Motor neuron (in vitro differentiated cells): ENCODE data around the gene ACYP1. TPM values are rescaled to one million over a fixed set of nuclear protein-coding genes. Genes with fewer than 3 reads are reported as not detected.

Experiments used
- ATAC-seq, 8 experiments: fragments of 200-7000 bp; cut with Tn5 transposase; replicated peaks in 6 of 8; 2 replicates each; pipeline ENCODE4 v1.8.0; 2021; ENCODE audit warnings: mild to moderate bottlenecking in 8 of 8, moderate library complexity in 8 of 8
- H3K27ac ChIP-seq, 2 donors: fragments of 250-450 bp; sonication (Bioruptor Pico); 2 replicates each; pipeline ENCODE4 v1.9.0; 2021; ENCODE audit warnings: antibody characterized with exemption in 2 of 2, mild to moderate bottlenecking in 2 of 2, moderate library complexity in 1 of 2
- H3K4me1 ChIP-seq, 2 donors: fragments of 250-450 bp; sonication (Bioruptor Pico); replicated peaks in 1 of 2; 2 replicates each; pipeline ENCODE4 v1.6.1; 2021; ENCODE audit warnings: antibody characterized with exemption in 2 of 2, mild to moderate bottlenecking in 2 of 2, moderate library complexity in 1 of 2
- H3K4me3 ChIP-seq, 5 donors: fragments of 250-450 bp; sonication (Bioruptor Pico); 2 replicates each; pipeline ENCODE4 v1.9.0; 2021; ENCODE audit warnings: antibody characterized with exemption in 5 of 5, mild to moderate bottlenecking in 5 of 5, moderate library complexity in 4 of 5
- WGBS, 10 experiments: fragments of 450-650 bp; shearing (Covaris generic); methylation state at CpG; one replicate each; pipeline ENCODE4 v1.0.0; 2022; 5-methylcytosine and 5-hydroxymethylcytosine counted together
- in situ Hi-C, 9 experiments: fragments of 400-800 bp; cut with MboI; loops; one replicate each; pipeline ENCODE4 v1.15.0; 2021; ENCODE audit warnings: low sequenced_read_pairs in 9 of 9, low pct_unique_long_range_greater_than_20kb in 2 of 9; ENCODE audit not compliant: unreplicated experiment in 9 of 9
- total RNA-seq, 8 experiments: library from RNA; unstranded; fragments of 300-600 nt; gene quantifications; 2 replicates each; pipeline versions ENCODE4 v1.2.3 to v1.2.4, GENCODE V29; 2022

The ACYP1 gene
- total RNA-seq, 8 experiments from 2014 or later = 31.8 to 63.1 (median 39.4) TPM

GRCh38 chr14:75048101-75048500, 15.7 kb downstream of the ACYP1 start:
- 8 to 94% (median 70%) methylated on average over 1 to 2 of the region's 2 CpGs; no CpG with 5 or more reads in 2 of the 10 experiments for WGBS, 10 experiments
- in situ Hi-C loops = no loop called here
- no peak overlapping the region for H3K4me3 ChIP-seq
- no peak overlapping the region for H3K27ac ChIP-seq
- ATAC-seq = no peak
- peaks cover 0 to 6% of the 10 kb centered on the region in 2 donors for H3K4me1 ChIP-seq

GRCh38 chr14:75047506-75047905, 16.3 kb downstream of the ACYP1 start:
- no peak overlapping the region for H3K4me3 ChIP-seq
- no peak overlapping the region for H3K27ac ChIP-seq
- WGBS, 10 experiments = 39 to 100% (median 89%) methylated on average over 2 to 4 of the region's 4 CpGs
- in situ Hi-C loops = no loop called here
- H3K4me1 ChIP-seq = peaks cover 0 to 6% of the 10 kb centered on the region in 2 donors
- ATAC-seq = no peak

- H3K4me1 ChIP-seq = peaks cover 0 to 6% of the 10 kb centered on the region in 2 donors
- ATAC-seq = no peak
- in situ Hi-C loops = no loop called here
- no peak overlapping the region for H3K27ac ChIP-seq
- no peak overlapping the region for H3K4me3 ChIP-seq
- 58 to 100% (median 81%) methylated on average over 1 to 3 of the region's 3 CpGs; no CpG with 5 or more reads in 2 of the 10 experiments for WGBS, 10 experiments
These were observed 16.9 kb downstream of the ACYP1 start for GRCh38 chr14:75046899-75047298.

- H3K4me1 ChIP-seq = peaks cover 0 to 6% of the 10 kb centered on the region in 2 donors
- WGBS, 10 experiments = 86 to 100% (median 93%) methylated on average over 1 to 5 of the region's 5 CpGs; no CpG with 5 or more reads in 4 of the 10 experiments
- ATAC-seq = no peak
- no peak overlapping the region for H3K27ac ChIP-seq
- in situ Hi-C loops = no loop called here
- H3K4me3 ChIP-seq = no peak overlapping the region
These were observed 17.5 kb downstream of the ACYP1 start for GRCh38 chr14:75046275-75046674.

- in situ Hi-C loops = no loop called here
- 19 to 100% (median 87%) methylated on average over 1 to 5 of the region's 8 CpGs for WGBS, 10 experiments
- peak in 1 of 8 experiments; percentile 57 for ATAC-seq
- Histone ChIP-seq H3K4me1 (no peaks in the 10 kb centered on the region), H3K4me3 (no peak overlapping the region), H3K27ac (no peak overlapping the region)
These were observed 19.1 kb downstream of the ACYP1 start for GRCh38 chr14:75044752-75045151.

GRCh38 chr14:75044322-75044721, 19.5 kb downstream of the ACYP1 start:
- no peak for ATAC-seq
- 0 to 83% (median 47%) methylated on average over 1 to 2 of the region's 2 CpGs for WGBS, 10 experiments
- in situ Hi-C loops = no loop called here
- no peaks in the 10 kb centered on the region for H3K4me1 ChIP-seq
- H3K27ac ChIP-seq = no peak overlapping the region
- no peak overlapping the region for H3K4me3 ChIP-seq

- ATAC-seq = peak in 3 of 8 experiments; percentile 42 to 81 (median 45)
- WGBS, 10 experiments = 0 to 100% (median 74%) methylated on average over 1 to 6 of the region's 6 CpGs; no CpG with 5 or more reads in 1 of the 10 experiments
- Histone ChIP-seq H3K4me1 (no peaks in the 10 kb centered on the region), H3K4me3 (no peak overlapping the region), H3K27ac (no peak overlapping the region)
- in situ Hi-C loops = no loop called here
These were observed 21.8 kb downstream of the ACYP1 start for GRCh38 chr14:75042035-75042434.

GRCh38 chr14:75041613-75042012, 22.2 kb downstream of the ACYP1 start:
- no peaks in the 10 kb centered on the region for H3K4me1 ChIP-seq
- no peak overlapping the region for H3K27ac ChIP-seq
- ATAC-seq = no peak
- H3K4me3 ChIP-seq = no peak overlapping the region
- in situ Hi-C loops = no loop called here
- 60 to 100% (median 99%) methylated on average over 1 to 4 of the region's 4 CpGs for WGBS, 10 experiments

GRCh38 chr14:75040959-75041358, 22.9 kb downstream of the ACYP1 start:
- ATAC-seq = no peak
- 80 to 100% (median 100%) methylated on average over 1 to 2 of the region's 2 CpGs; no CpG with 5 or more reads in 4 of the 10 experiments for WGBS, 10 experiments
- in situ Hi-C loops = no loop called here
- Histone ChIP-seq H3K27ac (no peak overlapping the region), H3K4me3 (no peak overlapping the region), H3K4me1 (no peaks in the 10 kb centered on the region)

- WGBS, 10 experiments = 83 to 100% (median 100%) methylated on average over 1 of the region's 1 CpG; no CpG with 5 or more reads in 1 of the 10 experiments
- Histone ChIP-seq H3K4me1 (no peaks in the 10 kb centered on the region), H3K27ac (no peak overlapping the region), H3K4me3 (no peak overlapping the region)
- in situ Hi-C loops = no loop called here
- ATAC-seq = no peak
These were observed 23.3 kb downstream of the ACYP1 start for GRCh38 chr14:75040507-75040906.

- Histone ChIP-seq H3K4me3 (no peak overlapping the region), H3K4me1 (no peaks in the 10 kb centered on the region), H3K27ac (no peak overlapping the region)
- ATAC-seq = no peak
- in situ Hi-C loops = no loop called here
- 0 to 100% (median 96%) methylated on average over 1 to 2 of the region's 2 CpGs; no CpG with 5 or more reads in 2 of the 10 experiments for WGBS, 10 experiments
These were observed 30.9 kb downstream of the ACYP1 start for GRCh38 chr14:75032939-75033338.

GRCh38 chr14:75030147-75030546, 33.7 kb downstream of the ACYP1 start:
- no peaks in the 10 kb centered on the region for H3K4me1 ChIP-seq
- in situ Hi-C loops = no loop called here

GRCh38 chr14:75025876-75026275, 37.9 kb downstream of the ACYP1 start:
- no peaks in the 10 kb centered on the region for H3K4me1 ChIP-seq
- WGBS, 10 experiments = 82 to 100% (median 88%) methylated on average over 1 to 2 of the region's 2 CpGs

More at GRCh38 chr14:75030147-75030546, 33.7 kb downstream of the ACYP1 start:
- WGBS, 10 experiments = 0% methylated on average over 1 of the region's 1 CpG; no CpG with 5 or more reads in 6 of the 10 experiments
- no peak overlapping the region for H3K27ac ChIP-seq
- no peak overlapping the region for H3K4me3 ChIP-seq
- ATAC-seq = no peak

GRCh38 chr14:75025082-75025481, 38.7 kb downstream of the ACYP1 start:
- Histone ChIP-seq H3K4me1 (no peaks in the 10 kb centered on the region), H3K27ac (no peak overlapping the region), H3K4me3 (no peak overlapping the region)
- peak in 1 of 8 experiments; percentile 47 for ATAC-seq
- in situ Hi-C loops = no loop called here
- 53 to 100% (median 89%) methylated on average over 2 to 4 of the region's 4 CpGs; no CpG with 5 or more reads in 1 of the 10 experiments for WGBS, 10 experiments

More at GRCh38 chr14:75025876-75026275, 37.9 kb downstream of the ACYP1 start:
- in situ Hi-C loops = no loop called here
- Histone ChIP-seq H3K4me3 (no peak overlapping the region), H3K27ac (no peak overlapping the region)
- ATAC-seq = no peak
